Neuron (in vitro differentiated cells): ENCODE data around the gene LHFPL3.
"Not testable (repeated sequence)": the region's sequence is repeated elsewhere in the genome, so short reads cannot be mapped to it uniquely, and the experiment has no call there.

ENCODE experiments used
- H2AFZ ChIP-seq: one replicate; pipeline ENCODE4 v1.6.1; 2013; ENCODE audit warnings: low read depth, mild to moderate bottlenecking, inconsistent platforms, low read length, moderate library complexity
- H3K27me3 ChIP-seq: one replicate; pipeline ENCODE4 v1.6.1; 2013; ENCODE audit warnings: low read length; ENCODE audit not compliant: insufficient read depth
- H3K36me3 ChIP-seq: one replicate; pipeline ENCODE4 v1.6.1; 2013; ENCODE audit warnings: low read length; ENCODE audit not compliant: insufficient read depth
- H3K4me1 ChIP-seq: one replicate; pipeline ENCODE4 v1.6.1; 2013; ENCODE audit warnings: low read length; ENCODE audit not compliant: insufficient read depth
- H3K4me3 ChIP-seq: 2 replicates; pipeline ENCODE4 v1.5.1; 2013; ENCODE audit warnings: mild to moderate bottlenecking, low read length, moderate library complexity
- H3K9me3 ChIP-seq: one replicate; pipeline ENCODE4 v1.6.1; 2013; ENCODE audit warnings: low read length

The LHFPL3 gene

GRCh38 chr7:104572554-104572953 is 244.2 kb downstream of the LHFPL3 start:
- Histone ChIP-seq H3K27me3 (peaks cover 2% of the 10 kb centered on the region), H3K4me3 (no peak overlapping the region), H3K4me1 (no peaks in the 10 kb centered on the region), H2AFZ (no peak overlapping the region), H3K9me3 (no peaks in the 10 kb centered on the region), H3K36me3 (no peaks in the 10 kb centered on the region)

- H3K36me3 ChIP-seq = no peaks in the 10 kb centered on the region
- H3K4me1 ChIP-seq = no peaks in the 10 kb centered on the region
- no peaks in the 10 kb centered on the region for H3K27me3 ChIP-seq
- H3K9me3 ChIP-seq = no peaks in the 10 kb centered on the region
- H3K4me3 ChIP-seq = no peak overlapping the region
- H2AFZ ChIP-seq = no peak overlapping the region
Observed at GRCh38 chr7:104584620-104585019, 256.2 kb downstream of the LHFPL3 start.

DNA sequence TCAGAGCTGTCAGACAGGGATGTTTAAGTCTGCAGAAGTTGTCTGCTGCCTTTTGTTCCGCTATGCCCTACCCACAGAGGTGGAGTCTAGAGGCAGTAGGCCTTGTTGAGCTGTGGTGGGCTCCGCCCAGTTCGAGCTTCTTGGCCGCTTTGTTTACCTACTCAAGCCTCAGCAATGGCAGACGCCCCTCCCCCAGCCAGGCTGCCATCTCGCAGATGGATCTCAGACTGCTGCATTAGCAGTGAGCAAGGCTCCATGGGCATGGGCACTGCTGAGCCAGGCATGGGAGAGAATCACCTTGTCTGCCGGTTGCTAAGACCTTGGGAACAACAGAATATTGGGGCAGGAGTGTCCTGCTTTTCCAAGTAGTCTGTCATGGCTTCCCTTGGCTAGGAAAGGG is 267.2 kb downstream of the LHFPL3 start:
- H3K4me3 ChIP-seq, H3K4me1 ChIP-seq, H2AFZ ChIP-seq, H3K27me3 ChIP-seq, H3K36me3 ChIP-seq, H3K9me3 ChIP-seq: not testable (repeated sequence)

DNA sequence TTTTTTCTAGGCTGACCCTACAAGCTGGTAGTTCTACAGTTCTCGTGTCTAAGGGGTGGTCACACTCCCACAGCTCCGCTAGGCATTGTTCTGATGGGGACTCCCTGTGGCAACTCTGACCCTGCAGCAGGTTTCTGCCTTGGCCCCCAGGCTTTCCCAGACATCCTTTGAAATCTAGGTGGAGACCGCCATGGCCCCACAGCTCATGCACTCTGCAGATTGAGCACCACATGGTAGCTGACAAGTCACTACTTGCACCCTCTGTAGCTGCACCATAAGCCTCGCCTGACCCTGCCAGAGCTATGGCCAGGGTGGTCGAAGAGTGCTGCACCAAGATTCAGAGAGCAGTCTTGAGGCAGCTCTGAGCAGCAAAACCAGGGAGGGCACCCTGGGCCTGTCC is 275.6 kb downstream of the LHFPL3 start:
- no peaks in the 10 kb centered on the region for H3K4me1 ChIP-seq
- H3K9me3 ChIP-seq = no peaks in the 10 kb centered on the region
- H3K27me3 ChIP-seq = no peaks in the 10 kb centered on the region
- no peak overlapping the region for H3K4me3 ChIP-seq
- no peaks in the 10 kb centered on the region for H3K36me3 ChIP-seq
- H2AFZ ChIP-seq = no peak overlapping the region

- Histone ChIP-seq H3K4me1 (no peaks in the 10 kb centered on the region), H3K27me3 (no peaks in the 10 kb centered on the region), H3K9me3 (no peaks in the 10 kb centered on the region), H3K36me3 (no peaks in the 10 kb centered on the region), H3K4me3 (no peak overlapping the region), H2AFZ (no peak overlapping the region)
Observed at GRCh38 chr7:104604706-104605105, 276.3 kb downstream of the LHFPL3 start.

DNA sequence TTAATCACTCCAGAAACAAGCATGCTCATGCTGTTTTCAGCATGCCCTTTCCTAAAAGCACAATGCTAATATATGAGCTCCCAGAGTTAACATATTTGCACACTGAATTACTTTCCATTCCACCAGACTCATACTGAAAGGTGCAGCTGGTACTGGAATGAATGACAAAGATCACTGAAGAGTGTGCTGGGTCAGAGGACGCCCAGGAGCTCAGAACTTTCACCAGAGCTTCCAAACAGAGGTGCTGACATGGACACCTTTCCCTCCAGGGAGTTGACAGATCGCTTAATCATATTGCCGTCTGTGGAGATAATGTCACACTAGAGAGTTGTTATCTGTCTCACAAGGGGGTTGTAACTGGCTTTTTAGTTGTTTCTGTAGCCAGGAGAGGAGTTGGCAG is 292.9 kb downstream of the LHFPL3 start:
- Histone ChIP-seq H3K4me1 (no peaks in the 10 kb centered on the region), H2AFZ (no peak overlapping the region)

DNA sequence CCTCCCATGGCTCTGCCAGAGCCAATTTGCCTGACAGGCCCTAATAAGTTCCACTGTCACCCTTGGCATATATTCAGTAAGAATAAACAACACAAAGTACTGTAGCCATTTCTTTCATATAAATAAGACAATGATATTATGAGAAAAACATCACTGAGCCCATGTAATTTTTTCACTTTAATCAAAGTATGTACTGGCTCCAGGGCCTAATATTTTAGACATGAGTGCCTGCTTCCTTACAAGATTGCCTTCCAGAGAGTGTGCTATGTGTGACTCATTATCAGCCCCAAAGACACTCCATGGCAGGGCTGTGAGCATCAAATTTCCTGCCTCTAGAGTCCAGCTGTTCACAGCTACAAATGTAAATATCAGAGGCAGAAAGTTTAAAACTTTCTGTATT is 297.6 kb downstream of the LHFPL3 start:
- Histone ChIP-seq H3K4me1 (no peaks in the 10 kb centered on the region), H3K9me3 (no peaks in the 10 kb centered on the region), H3K27me3 (no peaks in the 10 kb centered on the region), H3K4me3 (no peak overlapping the region), H2AFZ (no peak overlapping the region), H3K36me3 (no peaks in the 10 kb centered on the region)

More for the DNA sequence above, 292.9 kb downstream of the LHFPL3 start:
- Histone ChIP-seq H3K9me3 (no peaks in the 10 kb centered on the region), H3K27me3 (no peaks in the 10 kb centered on the region), H3K36me3 (no peaks in the 10 kb centered on the region), H3K4me3 (no peak overlapping the region)

DNA sequence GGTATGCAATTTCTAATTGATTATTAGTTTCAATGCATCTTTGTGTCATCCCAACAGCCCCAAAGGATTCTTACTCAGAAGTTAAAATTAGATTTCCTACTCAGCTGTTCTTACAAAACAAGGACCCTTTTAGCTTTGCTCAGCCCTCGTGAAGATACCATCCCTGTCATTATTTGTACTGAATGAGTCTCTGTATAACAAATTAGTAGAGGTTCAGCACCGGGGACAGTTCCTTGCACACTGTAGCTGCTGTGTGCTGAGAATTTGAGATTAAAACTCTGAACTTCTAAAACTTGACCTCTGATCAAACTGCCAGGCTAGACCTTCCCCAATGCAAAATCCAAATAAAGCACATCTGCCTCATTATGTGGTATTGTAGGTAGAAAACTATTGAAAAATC is 299.1 kb downstream of the LHFPL3 start:
- Histone ChIP-seq H2AFZ (no peak overlapping the region), H3K9me3 (no peaks in the 10 kb centered on the region), H3K36me3 (no peaks in the 10 kb centered on the region)

GRCh38 chr7:104628017-104628416 is 299.6 kb downstream of the LHFPL3 start:
- H3K4me3 ChIP-seq = no peak overlapping the region
- no peak overlapping the region for H2AFZ ChIP-seq
- H3K36me3 ChIP-seq = no peaks in the 10 kb centered on the region
- H3K27me3 ChIP-seq = no peaks in the 10 kb centered on the region
- no peaks in the 10 kb centered on the region for H3K9me3 ChIP-seq
- no peaks in the 10 kb centered on the region for H3K4me1 ChIP-seq

More for the DNA sequence above, 299.1 kb downstream of the LHFPL3 start:
- H3K4me3 ChIP-seq = no peak overlapping the region
- H3K27me3 ChIP-seq = no peaks in the 10 kb centered on the region
- H3K4me1 ChIP-seq = no peaks in the 10 kb centered on the region

DNA sequence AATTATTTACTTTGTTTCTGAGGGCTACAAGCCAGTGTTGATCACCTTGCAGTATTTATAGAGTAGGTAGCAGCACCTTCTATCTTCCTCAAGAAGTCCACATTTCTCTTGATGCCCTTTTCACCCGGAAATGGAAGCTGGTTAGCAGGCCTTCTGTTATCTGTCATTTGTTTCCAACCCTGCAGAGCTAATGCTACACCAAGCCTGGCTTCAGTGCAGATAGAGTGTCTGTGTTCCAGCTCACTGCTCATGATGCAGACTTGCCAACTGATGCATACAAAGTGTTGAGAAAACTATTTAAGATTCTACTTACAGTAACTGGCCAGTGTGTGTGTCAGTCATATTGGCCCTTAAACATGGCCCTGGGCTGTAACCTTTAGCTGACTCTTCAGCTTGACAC is 301.0 kb downstream of the LHFPL3 start:
- Histone ChIP-seq H3K4me1 (no peaks in the 10 kb centered on the region), H3K27me3 (no peaks in the 10 kb centered on the region), H3K9me3 (no peaks in the 10 kb centered on the region), H2AFZ (no peak overlapping the region), H3K36me3 (no peaks in the 10 kb centered on the region), H3K4me3 (no peak overlapping the region)

DNA sequence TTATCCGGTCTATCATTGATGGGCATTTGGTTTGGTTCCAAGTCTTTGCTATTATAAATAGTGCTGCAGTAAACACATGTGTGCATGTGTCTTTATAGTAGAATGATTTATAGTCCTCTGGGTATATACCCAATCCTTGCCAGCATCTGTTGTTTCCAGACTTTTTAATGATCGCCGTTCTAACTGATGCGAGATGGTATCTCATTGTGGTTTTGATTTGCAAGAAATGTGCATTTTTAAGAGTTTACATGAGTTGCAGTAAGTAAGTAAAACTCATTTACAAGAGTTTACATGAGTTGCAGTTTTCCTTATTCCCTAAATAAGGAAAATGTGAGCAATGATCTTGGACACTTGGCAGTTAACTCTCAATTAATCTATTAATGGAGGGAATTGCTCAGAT is 312.1 kb downstream of the LHFPL3 start:
- Histone ChIP-seq H2AFZ (no peak overlapping the region), H3K4me3 (no peak overlapping the region), H3K27me3 (no peaks in the 10 kb centered on the region), H3K4me1 (no peaks in the 10 kb centered on the region), H3K36me3 (no peaks in the 10 kb centered on the region), H3K9me3 (no peaks in the 10 kb centered on the region)

GRCh38 chr7:104642560-104642959 is 314.2 kb downstream of the LHFPL3 start:
- Histone ChIP-seq H3K36me3 (no peaks in the 10 kb centered on the region), H3K4me3 (no peak overlapping the region), H3K4me1 (no peaks in the 10 kb centered on the region), H2AFZ (no peak overlapping the region), H3K9me3 (no peaks in the 10 kb centered on the region), H3K27me3 (no peaks in the 10 kb centered on the region)

- Histone ChIP-seq H2AFZ (no peak overlapping the region), H3K4me1 (no peaks in the 10 kb centered on the region), H3K36me3 (no peaks in the 10 kb centered on the region), H3K4me3 (no peak overlapping the region), H3K27me3 (no peaks in the 10 kb centered on the region), H3K9me3 (no peaks in the 10 kb centered on the region)
Observed at GRCh38 chr7:104643587-104644217, 315.3 kb downstream of the LHFPL3 start.

GRCh38 chr7:104650991-104651640 is 322.7 kb downstream of the LHFPL3 start:
- no peaks in the 10 kb centered on the region for H3K36me3 ChIP-seq
- H2AFZ ChIP-seq = no peak overlapping the region
- no peak overlapping the region for H3K4me3 ChIP-seq
- H3K27me3 ChIP-seq = no peaks in the 10 kb centered on the region
- H3K4me1 ChIP-seq = no peaks in the 10 kb centered on the region
- no peaks in the 10 kb centered on the region for H3K9me3 ChIP-seq
